ENCODE results near the gene SCAI.
"Not testable (repeated sequence)": the region's sequence is repeated elsewhere in the genome, so short reads cannot be mapped to it uniquely, and the experiment has no call there.

The SCAI gene

GRCh38 chr9:125106285-125106893 lies 36.9 kb downstream of the SCAI start:
- DNase-seq (ENCODE audit: low read depth, low spot score): no peak

GRCh38 chr9:125103770-125104460 lies 39.4 kb downstream of the SCAI start:
- no peak for DNase-seq (ENCODE audit: low read depth, low spot score)

- no peak for DNase-seq (ENCODE audit: low read depth, low spot score)
These were observed 40.3 kb downstream of the SCAI start for GRCh38 chr9:125103021-125103420.

GRCh38 chr9:125100822-125101221 lies 42.5 kb downstream of the SCAI start:
- DNase-seq (ENCODE audit: low read depth, low spot score): no peak

GRCh38 chr9:125099816-125100215 lies 43.5 kb downstream of the SCAI start:
- no peak for DNase-seq (ENCODE audit: low read depth, low spot score)

GRCh38 chr9:125095821-125096443 lies 47.4 kb downstream of the SCAI start:
- no peak for DNase-seq (ENCODE audit: low read depth, low spot score)

GRCh38 chr9:125091121-125091520 lies 52.2 kb downstream of the SCAI start:
- DNase-seq (ENCODE audit: low read depth, low spot score): no peak

- DNase-seq (ENCODE audit: low read depth, low spot score): no peak
These were observed 54.0 kb downstream of the SCAI start for GRCh38 chr9:125089331-125089730.

GRCh38 chr9:125088752-125089151 lies 54.6 kb downstream of the SCAI start:
- DNase-seq (ENCODE audit: low read depth, low spot score): no peak

GRCh38 chr9:125085703-125086477 lies 57.4 kb downstream of the SCAI start:
- no peak for DNase-seq (ENCODE audit: low read depth, low spot score)

- DNase-seq (ENCODE audit: low read depth, low spot score): not testable (repeated sequence)
These were observed 61.1 kb downstream of the SCAI start for GRCh38 chr9:125082197-125082596.

- not testable (repeated sequence) for DNase-seq (ENCODE audit: low read depth, low spot score)
These were observed 62.5 kb downstream of the SCAI start for GRCh38 chr9:125080797-125081196.

GRCh38 chr9:125079931-125080330 lies 63.4 kb downstream of the SCAI start:
- DNase-seq (ENCODE audit: low read depth, low spot score): no peak

- DNase-seq (ENCODE audit: low read depth, low spot score): no peak
These were observed 67.3 kb downstream of the SCAI start for GRCh38 chr9:125075997-125076396.

- DNase-seq (ENCODE audit: low read depth, low spot score): no peak
These were observed 68.4 kb downstream of the SCAI start for GRCh38 chr9:125074976-125075375.

- DNase-seq (ENCODE audit: low read depth, low spot score): no peak
These were observed 76.3 kb downstream of the SCAI start for GRCh38 chr9:125066839-125067619.

GRCh38 chr9:125061391-125061790 lies 81.9 kb downstream of the SCAI start:
- DNase-seq (ENCODE audit: low read depth, low spot score): no peak

- no peak for DNase-seq (ENCODE audit: low read depth, low spot score)
These were observed 93.9 kb downstream of the SCAI start for GRCh38 chr9:125049212-125050049.

GRCh38 chr9:125043631-125044030 lies 99.7 kb downstream of the SCAI start:
- no peak for DNase-seq (ENCODE audit: low read depth, low spot score)

- DNase-seq (ENCODE audit: low read depth, low spot score): no peak
These were observed 100.2 kb downstream of the SCAI start for GRCh38 chr9:125043148-125043547.

GRCh38 chr9:125038166-125038565 lies 105.2 kb downstream of the SCAI start:
- no peak for DNase-seq (ENCODE audit: low read depth, low spot score)
